Endometrial microvascular endothelial cells (primary cell): ENCODE data around the gene GALNT12. TPM values are rescaled to one million over a fixed set of nuclear protein-coding genes. Genes with fewer than 3 reads are reported as not detected.

Experiments
- in situ Hi-C: cut with HindIII; loops from 2 replicates; pipeline ENCODE4 v1.10.0; 2017; ENCODE audit warnings: low sequenced_read_pairs, low pct_unique_long_range_greater_than_20kb; ENCODE audit errors: inconsistent ontology term
- total RNA-seq: library from RNA; depleted of rRNA; stranded (reverse); fragments of >200 nt; gene quantifications from one replicate; pipeline ENCODE4 v1.2.3, GENCODE V29; 2015; ENCODE audit errors: inconsistent ontology term

Gene GALNT12
- total RNA-seq, 1 donor from 2014 or later: 12.8 TPM

DNA sequence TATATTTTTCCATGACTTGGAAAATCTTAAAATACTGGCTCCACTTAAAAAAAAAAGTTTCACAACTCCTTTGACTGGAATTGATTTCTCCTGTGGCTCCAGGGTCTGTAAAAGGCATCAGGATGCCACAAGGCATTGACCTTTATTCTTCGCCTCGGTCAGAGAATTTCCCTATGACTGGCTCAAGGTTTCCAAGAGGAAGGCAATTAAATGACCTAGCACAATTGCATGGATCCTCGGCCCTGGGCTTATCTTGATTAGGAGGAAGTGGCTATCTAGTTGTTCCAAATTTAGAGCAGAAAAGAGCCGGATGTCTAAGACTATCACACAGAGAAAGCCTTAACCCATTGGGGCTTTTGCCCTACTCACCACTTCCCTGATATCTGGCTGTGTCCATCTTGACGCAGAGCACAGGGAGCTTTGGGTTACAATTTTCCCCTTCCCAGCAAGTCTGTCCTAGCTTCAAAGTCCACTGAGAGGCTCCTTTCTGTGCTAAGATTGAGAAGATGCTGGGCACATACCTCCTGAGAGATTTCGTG is 79.3 kb downstream of the GALNT12 start:
- in situ Hi-C loops: no loop called here

DNA sequence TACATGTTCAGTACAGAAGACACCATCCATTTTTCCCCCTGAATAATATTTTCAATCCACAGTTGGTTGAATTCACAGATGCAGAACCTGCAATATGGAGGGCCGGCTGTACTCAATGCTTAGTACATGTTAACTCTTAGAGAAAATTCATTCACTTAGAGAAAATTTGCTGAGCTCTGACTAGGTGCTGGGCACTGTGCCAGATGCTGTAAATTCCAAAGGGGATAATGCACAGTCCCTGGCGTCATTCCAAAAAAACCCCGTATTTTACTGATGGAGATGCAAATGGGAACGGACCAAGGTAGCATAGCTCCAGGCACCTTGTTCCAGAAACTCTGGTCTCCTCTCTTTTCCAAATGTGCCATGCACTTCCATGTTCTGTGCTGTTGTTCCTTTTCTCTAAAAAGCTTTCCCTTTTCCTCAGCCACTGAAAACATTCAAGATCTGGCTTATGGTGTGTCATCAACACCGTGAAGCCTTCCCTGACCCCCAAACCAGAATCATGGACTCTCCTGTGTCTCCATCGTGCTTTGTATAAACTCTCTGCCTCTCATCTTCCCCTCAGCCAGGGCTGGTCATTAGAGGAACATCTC is 80.5 kb downstream of the GALNT12 start:
- in situ Hi-C loops: no loop called here

DNA sequence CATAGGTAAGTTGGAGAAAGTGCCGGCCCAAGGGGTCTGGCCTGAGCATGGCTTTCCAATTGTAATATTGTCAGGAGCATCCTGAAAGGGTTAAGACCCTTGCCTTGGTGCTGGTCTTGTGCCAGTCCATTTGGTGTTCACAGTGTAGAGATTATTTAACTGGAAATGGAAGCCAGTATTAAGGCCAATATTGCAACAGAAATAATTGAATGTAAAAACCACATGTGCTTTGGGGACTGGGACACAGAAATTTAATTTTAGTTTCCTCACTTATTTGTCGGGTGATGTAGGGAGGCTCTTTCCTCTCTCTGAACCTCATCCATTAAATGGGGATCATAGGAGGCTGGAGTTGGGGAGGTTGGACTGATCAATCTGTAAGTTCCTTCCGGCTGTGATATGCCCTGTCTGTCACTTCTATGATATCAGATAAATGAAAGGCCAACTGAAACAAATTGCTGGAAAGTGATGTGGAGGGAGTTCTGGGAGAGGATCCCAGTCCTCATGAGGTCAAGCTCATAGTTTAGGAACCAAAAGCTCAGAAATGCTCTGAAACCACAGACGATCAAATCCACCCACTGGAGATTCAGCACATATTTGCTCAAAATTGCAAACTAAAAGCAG is 81.4 kb downstream of the GALNT12 start:
- in situ Hi-C loops: no loop called here

DNA sequence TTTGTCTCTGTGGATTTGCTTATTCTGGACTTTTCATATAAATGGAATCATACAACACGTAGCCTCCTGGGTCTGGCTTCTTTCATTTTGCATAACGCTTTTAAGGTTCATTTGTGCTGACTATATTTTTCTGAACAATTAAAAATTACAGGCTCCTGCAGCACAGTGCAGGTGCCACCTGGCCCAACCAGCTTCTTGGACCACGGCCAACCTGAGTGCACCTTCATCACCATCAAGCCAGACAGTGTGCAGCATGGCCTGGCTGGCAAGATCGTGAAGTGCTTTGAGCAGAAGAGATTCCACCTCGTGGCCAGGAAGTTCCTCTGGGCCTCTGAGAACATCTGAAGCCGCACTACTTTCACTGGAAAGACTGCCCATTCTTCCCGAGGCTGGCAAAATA is 82.8 kb downstream of the GALNT12 start:
- in situ Hi-C loops: no loop called here

DNA sequence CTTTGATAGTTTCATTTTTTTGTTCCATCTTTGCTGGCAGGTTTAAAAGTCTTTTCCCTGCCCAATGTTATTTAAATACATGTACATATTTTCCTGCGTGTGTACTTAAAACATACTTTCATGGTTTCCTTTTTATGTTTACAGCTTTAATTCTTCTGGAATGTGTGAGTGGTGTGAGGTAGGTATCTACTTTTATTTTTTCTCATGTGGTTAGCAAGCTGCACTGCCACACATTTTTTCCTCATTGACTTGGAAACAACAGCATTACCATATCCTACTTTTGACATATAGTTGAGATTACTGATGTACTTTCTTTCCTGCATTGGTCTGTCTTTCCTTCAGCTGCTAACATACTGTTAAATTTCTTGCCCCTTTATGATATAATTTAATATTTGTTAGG is 84.8 kb downstream of the GALNT12 start:
- in situ Hi-C loops: no loop called here

DNA sequence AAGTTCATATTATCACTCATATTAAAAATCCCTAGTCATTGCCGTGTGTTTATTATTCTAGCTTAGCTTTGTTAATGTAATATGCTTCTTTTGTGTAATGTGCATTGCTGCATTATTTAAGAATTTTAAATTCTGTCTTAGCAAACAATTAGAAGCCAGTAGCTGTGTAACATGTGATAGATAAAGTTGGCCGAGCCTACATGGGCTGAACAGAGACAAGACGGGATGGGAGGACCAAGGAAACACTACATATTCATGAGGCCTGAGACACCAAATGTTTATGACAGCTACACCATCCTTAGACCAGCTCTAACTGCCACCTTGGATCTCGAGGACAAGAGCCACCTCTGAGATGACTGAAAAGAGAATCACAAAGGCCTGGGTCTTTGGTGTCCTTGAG is 85.2 kb downstream of the GALNT12 start:
- in situ Hi-C loops: no loop called here

DNA sequence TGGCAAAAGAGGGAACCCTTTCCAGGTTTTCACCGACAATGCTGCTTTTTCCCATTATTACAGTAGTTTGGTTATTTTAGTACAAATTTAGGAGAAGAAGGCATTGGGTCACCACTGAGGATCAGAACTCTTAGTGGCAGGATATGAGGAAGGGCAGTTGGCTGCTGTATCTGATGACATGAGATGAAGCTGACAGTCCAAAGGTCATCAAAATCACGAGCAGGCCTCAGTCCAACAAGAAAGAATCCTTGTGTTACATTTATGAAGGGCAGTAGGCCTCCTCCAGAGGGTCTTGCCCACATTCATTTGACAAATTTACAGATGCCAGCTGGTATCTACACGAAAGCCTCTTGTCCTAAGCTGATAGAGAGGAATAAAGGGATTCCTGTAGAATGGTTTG is 86.7 kb downstream of the GALNT12 start:
- in situ Hi-C loops: no loop called here

DNA sequence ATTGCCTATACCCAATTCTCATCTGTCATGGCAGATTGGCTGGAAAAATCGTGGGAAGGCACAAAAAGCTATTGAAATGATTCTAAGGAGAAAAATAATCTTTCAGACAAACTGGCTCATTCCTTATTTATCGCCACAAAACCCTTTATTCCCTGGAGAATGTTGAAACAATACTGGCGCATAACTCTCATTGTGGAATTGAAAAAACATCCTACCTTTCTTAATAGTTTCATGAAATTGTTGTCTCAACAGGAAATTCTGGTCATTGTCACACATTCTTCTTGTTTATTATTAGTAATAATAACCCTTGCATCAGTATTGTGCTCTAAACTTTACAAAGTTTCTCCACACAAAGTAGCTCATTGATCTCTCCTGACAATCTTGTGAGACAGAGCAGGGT is 87.3 kb downstream of the GALNT12 start:
- in situ Hi-C loops: no loop called here

DNA sequence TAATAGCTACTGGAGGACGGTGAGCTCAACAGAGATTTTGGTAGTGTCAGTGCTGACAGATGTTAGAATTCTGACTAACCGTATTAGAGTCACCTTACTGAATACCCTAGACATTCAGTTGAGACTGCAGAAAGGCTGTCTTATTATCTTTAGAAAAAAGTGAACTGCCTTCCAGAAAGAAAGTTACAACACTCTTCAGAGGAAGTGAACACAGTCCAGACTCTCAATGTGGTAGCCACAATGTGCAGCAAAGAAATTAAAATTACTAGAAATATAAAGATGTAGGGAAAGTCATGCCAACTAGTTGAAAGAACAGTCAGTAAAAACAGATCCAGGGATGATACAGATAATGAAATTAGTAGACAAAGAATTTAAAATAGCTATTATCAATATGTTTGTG is 89.2 kb downstream of the GALNT12 start:
- in situ Hi-C loops: no loop called here

DNA sequence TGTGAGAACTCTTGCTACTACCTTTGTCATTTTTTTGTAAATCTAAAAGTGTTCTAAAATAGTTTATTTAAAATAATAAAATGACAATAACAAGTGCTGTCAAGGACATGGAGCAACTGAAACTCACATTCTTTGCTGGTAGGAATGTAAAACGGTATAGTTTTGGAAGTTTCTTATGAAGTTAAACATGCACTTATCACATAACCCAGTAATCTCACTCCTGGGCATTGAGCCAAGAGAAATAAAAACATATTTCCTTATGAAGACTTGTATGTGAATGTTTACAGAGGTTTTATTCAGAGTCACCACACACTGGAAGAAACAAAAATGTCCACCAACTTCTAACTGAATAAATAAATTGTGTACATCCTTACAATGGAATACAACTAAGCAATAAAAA is 90.3 kb downstream of the GALNT12 start:
- in situ Hi-C loops: no loop called here

DNA sequence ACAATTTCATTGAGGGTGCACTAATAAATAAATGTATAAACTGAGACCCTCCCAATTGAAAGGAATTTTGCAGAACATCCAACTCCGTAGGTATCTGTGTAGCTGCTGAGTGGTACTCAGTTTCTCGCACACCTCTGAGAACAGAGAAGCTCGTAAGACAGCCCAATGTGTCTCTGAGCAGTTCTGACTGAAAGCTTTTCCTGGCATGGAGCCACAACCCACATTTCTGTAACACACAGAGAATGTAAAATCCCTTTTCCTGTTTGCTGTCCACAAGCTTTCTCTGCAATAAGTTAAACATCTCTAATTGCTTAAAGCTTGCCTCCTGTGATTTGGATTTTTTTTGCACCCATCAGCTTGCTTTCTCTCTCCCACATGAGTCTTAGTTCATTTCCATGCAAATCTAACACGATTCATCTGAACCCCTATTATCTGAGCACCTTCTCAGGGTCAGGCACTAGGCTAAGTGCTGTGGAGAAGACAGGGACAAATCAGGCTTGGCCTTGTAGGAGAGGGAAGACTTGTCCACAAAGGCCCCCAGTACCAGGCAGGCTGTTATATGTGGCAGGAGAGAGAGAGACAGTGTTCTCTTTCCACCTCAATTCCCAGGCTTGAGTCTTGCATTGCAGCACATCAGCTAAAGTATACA is 92.1 kb downstream of the GALNT12 start:
- in situ Hi-C loops: no loop called here

Other genes starting within 250 kb of the GALNT12 start
- gene GABBR2, start 98.7 kb upstream of the GALNT12 start, total RNA-seq: 17.3 TPM
- 18.1 TPM for gene ANKS6, start 11.1 kb upstream of the GALNT12 start, total RNA-seq
- 0.28 TPM for gene COL15A1, start 136.2 kb downstream of the GALNT12 start, total RNA-seq